HG03469 (cell line): ENCODE results near the gene MATR3.
"Not testable (repeated sequence)": the region's sequence is repeated elsewhere in the genome, so short reads cannot be mapped to it uniquely, and the experiment has no call there.

Source experiments
- ATAC-seq: cut with Tn5 transposase; IDR thresholded peaks from one replicate; pipeline ENCODE4 v1.9.1; 2021; ENCODE audit warnings: mild to moderate bottlenecking, moderate library complexity, moderate number of reproducible peaks; ENCODE audit not compliant: unreplicated experiment

Gene MATR3

DNA sequence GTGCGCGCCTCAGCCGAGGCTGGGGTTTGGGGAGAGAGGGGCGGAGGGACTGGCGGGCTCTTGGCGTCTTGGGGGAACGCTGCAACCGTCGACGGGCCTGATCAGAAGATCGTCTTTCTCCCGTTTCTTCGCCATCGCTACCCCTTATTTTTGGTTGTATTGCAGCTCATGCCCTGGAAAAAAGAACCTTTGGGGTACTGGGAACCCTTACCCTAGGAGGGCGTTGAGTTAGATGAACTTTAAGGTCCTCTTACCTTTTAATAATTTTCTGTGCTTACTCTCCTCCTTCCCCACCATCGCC lies 48.8 kb downstream of the MATR3 start:
- ATAC-seq: no peak

- no peak for ATAC-seq
Observed at GRCh38 chr5:139343476-139343875, 49.9 kb downstream of the MATR3 start.

DNA sequence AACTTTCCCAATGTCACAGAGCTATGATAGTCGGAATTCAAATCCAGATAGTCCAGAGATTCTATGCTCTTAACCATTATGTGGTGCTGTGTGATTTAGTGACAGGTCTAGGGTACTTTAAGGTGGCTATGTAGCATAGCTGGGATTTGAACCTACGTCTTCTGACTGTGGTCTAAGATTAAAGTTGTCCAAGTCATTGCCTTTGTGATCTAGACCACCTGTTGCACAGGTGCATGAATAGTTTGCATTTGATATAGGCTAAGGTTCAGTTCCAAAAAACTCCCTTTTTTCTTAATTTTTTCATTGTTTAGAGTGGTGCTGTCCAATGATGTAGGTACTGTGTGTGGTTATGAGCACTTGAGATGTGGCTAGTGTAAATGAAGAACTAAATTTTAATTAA lies 50.6 kb downstream of the MATR3 start:
- no peak for ATAC-seq

DNA sequence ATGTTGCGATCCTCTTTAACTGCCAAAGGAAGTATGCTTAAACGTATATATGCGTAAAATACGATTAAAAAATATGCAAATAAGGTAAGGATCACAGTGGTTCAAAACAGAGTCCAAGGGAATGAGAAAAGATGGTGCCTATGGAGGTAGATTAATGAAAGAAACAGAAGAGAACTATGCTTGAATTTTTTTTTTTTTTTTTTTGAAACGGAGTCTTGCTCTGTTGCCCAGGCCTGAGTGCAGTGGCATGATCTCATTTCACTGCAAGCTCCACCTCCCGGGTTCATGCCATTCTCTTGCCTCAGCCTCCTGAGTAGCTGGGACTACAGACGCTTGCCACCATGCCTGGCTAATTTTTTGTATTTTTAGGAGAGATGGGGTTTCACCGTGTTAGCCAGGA lies 51.9 kb downstream of the MATR3 start:
- ATAC-seq: not testable (repeated sequence)

- ATAC-seq: not testable (repeated sequence)
Observed at GRCh38 chr5:139347863-139348262, 54.3 kb downstream of the MATR3 start.

GRCh38 chr5:139354186-139354585 lies 60.6 kb downstream of the MATR3 start:
- ATAC-seq: no peak

DNA sequence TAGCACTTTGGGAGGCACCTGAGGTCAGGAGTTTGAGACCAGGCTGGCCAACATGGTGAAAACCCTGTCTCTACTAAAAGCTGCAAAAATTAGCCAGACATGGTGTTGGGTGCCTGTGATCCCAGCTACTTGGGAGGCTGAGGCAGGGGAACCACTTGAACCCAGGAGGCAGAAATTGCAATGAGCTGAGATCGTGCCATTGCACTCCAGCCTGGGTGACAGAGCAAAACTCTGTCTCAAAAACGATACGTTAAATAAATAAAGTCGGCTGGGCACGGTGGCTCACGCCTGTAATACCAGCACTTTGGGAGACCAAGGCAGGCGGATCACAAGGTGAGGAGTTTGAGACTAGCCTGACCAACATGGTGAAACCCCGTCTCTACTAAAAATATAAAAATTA lies 62.4 kb downstream of the MATR3 start:
- ATAC-seq: not testable (repeated sequence)

DNA sequence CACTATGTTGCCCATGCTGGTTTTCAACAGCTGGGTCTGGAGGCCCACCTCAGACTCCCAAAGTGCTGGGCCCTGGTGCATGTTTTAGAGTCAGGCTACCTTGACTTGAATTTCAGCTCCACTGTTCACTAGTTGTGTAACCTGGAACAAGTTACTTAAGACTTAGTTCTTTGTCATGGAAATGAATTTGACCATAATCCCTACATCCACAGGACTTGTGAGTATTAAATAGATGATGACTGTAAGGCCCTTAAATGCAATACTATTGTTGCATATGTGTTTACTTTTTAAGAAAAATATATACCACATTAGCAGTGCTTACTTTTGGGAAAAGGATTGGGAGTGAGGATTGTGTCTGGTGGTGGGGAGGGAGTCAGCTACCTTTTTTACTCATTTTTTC lies 64.5 kb downstream of the MATR3 start:
- ATAC-seq: no peak

DNA sequence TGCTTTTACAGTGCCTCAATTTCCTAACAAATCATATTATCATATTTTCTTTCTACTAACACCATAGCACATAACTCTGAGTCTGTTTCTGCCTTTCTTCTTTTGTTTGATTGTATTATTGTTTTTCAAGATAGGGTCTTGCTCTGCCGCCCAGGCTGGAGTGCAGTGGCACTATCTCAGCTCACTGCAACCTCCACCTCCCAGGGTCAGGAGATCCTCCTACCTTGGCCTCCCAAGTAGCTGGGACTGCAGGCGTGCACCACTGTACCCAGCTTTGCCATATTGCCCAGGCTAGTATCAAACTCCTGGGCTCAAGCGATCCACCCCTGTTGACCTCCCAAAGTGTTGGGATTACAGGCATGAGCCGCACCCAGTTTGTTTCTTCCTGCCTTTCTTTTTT lies 66.8 kb downstream of the MATR3 start:
- no peak for ATAC-seq

- ATAC-seq: no peak
Observed at GRCh38 chr5:139361835-139362429, 68.4 kb downstream of the MATR3 start.

GRCh38 chr5:139363937-139364336 lies 70.4 kb downstream of the MATR3 start:
- ATAC-seq: no peak

GRCh38 chr5:139364466-139364865 lies 70.9 kb downstream of the MATR3 start:
- no peak for ATAC-seq

DNA sequence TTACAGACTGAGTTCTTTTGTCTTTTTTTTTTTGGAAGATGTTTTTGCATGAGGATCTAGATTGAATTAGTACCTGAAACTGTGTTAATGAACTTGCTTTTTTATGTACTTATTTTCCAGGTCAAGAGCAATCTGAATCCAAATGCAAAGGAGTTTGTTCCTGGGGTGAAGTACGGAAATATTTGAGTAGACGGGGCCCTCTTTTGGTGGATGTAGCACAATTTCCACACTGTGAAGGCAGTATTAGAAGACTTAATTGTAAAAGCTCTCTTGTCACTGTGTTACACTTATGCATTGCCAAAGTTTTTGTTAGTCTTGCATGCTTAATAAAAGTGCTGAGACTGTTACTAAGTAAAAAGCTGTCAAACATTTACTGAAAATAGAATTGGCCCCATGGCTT lies 75.1 kb downstream of the MATR3 start:
- no peak for ATAC-seq

DNA sequence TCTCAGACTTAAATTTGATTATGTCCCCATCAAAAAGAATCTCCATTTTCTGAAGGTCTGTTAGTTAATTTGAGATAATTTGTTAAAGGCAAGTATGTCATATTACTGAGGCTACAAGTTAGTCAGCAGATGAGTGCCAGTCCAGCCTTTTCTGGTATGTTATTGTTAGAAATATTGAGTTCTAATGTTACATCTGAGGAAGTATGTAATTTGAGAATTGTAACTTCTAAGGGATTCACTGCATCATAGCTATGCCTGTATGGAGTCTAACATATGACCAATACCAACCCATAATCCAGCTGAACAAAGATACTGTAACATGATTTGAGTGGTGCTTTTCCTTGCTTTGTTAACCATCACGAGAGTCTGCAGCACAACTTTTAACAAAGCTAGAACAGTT lies 75.6 kb downstream of the MATR3 start:
- no peak for ATAC-seq

GRCh38 chr5:139371482-139372435 lies 78.2 kb downstream of the MATR3 start:
- no peak for ATAC-seq

DNA sequence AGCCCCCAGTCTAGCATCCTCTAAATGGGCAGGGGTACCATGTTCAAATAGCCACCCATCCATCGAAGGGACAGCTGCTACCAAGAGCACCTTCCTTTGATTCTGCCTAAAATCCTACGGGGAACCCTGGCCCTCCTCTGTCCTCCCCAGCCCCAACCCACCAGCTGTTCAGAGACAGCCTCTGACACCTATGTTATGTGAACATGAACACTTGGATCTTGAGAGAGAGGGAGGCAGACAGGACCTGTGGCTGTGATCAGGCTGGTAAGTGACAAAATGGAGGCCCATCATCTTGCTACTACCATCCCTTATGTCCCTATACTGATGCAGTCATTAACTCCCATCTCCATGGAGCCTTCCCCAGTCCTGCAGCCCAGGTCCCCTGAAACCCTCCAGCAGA lies 81.4 kb downstream of the MATR3 start:
- ATAC-seq: no peak

DNA sequence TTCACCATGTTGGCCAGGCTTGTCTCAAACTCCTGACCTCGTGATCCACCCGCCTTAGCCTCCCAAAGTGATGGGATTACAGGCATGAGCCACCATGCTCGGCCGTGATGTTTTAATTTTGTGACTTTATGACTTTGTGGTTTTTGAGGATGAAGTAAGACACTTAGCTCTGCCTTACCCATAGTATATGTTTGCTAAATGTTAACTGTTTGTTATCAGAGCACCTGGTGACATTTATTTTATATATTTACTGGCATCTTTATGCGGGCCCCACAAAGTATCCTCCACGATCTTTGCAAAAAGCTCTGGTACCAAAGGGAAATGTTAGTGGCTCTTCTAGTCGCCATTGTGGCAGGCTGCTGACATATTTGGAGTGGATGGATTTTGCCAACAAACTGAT lies 82.8 kb downstream of the MATR3 start:
- no peak for ATAC-seq

DNA sequence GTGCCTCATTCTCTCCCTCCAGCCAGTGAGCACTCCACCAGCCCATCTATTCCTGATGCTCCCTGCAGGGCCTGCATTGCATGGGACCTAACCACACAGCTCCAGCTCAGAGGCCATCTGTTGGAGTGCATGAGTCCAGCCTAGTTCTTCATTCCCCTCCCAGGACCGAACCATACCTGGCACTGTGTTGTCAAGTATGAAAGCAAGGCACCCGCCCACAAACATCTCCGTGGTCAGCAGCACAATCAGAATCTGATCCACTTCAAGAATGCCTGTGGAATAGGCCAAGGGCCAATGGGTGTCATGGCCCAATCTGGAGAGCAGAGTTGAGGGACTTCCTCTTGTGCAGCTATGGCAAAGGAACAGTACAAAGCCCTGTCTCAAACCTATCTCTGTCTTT lies 83.7 kb downstream of the MATR3 start:
- no peak for ATAC-seq

DNA sequence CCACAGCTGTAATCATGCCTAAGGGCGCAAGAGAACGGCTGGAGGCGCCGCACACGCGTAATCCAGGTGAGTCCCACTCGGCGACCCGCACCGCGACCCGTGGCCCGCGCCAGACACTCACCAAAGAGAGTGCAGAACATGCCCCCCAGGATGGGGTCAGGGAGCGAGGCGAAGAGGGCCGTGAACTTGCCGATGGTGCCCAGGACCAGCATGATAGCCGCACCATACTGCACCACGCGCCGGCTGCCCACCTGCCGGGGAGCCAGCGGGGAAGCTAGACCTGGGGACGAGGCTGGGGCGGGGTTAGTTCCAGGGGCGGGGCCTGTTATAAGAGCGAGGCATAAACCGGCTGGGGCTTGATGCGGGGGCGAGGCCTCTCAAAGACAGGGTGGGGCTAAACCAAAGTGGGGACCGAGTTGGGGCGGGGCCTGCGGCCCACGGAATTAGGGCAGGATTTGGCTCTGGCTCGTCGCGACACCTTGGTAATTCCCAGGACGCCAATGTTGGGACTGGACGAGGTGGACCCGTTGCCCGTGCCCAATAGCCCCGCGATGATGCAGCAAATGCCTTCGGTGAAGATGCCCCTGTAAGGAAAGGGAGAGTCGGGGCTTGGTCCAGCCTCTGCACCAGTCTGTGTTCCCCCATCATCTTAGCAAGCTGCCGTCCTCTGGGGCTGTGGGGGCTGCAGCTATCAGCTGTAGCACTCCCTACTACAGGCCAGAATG lies 84.7 kb downstream of the MATR3 start:
- no peak for ATAC-seq

GRCh38 chr5:139378941-139379361 lies 85.4 kb downstream of the MATR3 start:
- no peak for ATAC-seq

GRCh38 chr5:139379626-139380449 lies 86.3 kb downstream of the MATR3 start:
- no peak for ATAC-seq
